GM21619 (cell line): Measurements from ENCODE around the gene GPC6.
"Not testable (repeated sequence)": the region's sequence is repeated elsewhere in the genome, so short reads cannot be mapped to it uniquely, and the experiment has no call there.

Experiments
- ATAC-seq: cut with Tn5 transposase; IDR thresholded peaks from one replicate; pipeline ENCODE4 v1.9.1; 2021; ENCODE audit not compliant: unreplicated experiment

GPC6 gene

DNA sequence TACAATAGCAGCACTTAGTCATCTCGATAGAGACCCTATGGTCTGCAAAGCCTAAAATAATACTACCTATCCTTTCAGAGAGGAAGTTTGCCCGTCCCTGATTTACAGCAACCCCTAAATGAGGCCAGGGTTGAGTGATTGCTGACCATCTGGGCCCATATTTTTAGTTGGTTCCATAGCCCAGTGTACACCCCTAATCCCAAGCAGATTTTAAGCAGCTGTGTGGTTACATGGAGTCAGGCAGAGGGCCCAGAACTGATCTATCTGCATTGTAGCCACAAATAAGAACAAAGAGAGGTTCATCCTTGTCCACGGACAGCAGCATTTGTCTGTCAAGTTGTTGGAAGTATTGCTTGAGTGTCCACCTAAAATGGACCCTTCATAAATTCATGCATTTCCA, 1104.7 kb downstream of the GPC6 start:
- ATAC-seq: no peak

DNA sequence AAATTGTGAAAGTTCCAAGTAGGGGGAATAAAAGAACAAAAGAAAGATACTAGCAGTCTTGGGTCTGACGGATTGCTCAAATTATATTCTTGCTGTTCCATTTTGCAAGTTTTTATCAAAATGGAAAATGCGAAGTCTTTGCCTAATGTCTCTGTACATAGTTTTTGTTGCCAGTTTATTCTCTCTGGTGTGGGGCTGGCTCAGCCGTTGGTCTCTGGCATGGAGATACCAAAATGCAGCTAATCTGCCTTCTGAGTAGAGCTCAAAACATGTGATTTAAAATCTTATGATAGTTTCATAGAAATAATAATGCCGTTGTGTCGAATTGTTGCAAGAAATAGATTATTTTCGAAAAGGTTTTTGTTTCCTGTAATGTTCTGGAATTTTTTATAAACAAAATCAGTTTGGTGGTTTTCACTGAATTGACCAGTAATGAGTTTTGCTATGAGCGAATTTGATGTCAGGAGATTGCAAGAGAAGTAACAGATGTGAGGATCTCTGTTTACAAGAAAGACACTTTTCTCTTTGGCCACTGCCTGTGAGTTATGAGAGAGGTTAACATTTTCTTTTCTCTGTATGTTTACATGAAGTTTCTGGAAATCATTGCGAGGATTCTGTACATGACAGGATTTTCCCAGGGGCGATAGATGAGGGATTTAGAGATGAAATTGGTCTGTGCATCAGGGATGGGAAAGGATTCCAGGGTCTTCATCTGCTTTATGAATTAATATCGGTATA, 1105.9 kb downstream of the GPC6 start:
- ATAC-seq: no peak

DNA sequence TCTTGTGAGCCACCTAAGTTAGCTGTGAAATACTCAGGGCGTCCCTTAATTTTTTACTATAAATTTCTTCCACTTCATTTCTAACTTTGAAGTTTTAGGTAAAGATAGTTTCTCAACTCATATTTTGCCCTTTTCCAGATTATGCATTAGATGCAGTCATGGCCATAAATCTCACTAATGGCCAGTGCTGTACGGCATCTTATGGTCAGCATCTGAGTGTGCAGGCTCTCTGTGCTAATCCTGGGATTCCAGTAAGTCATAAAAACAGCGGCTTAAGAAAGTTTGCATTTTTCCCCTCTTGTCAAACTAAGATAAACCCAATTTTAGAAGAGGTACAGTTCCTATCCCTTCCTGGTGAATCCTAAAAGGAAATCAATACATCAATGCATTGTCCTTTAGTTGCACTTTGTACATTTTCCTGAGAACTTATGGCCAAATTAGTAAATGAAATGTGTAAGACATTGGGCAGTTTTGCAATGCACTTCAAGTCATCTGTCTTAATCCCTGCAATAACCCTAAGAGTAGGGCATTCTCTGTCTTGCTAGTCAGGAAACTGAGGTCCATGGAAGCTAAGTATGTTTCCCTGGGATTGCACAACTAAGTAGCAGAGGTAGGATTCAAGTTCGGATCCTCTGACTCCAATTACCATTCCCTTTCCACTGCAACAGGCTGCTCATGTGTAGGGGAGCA, 1106.7 kb downstream of the GPC6 start:
- no peak for ATAC-seq

DNA sequence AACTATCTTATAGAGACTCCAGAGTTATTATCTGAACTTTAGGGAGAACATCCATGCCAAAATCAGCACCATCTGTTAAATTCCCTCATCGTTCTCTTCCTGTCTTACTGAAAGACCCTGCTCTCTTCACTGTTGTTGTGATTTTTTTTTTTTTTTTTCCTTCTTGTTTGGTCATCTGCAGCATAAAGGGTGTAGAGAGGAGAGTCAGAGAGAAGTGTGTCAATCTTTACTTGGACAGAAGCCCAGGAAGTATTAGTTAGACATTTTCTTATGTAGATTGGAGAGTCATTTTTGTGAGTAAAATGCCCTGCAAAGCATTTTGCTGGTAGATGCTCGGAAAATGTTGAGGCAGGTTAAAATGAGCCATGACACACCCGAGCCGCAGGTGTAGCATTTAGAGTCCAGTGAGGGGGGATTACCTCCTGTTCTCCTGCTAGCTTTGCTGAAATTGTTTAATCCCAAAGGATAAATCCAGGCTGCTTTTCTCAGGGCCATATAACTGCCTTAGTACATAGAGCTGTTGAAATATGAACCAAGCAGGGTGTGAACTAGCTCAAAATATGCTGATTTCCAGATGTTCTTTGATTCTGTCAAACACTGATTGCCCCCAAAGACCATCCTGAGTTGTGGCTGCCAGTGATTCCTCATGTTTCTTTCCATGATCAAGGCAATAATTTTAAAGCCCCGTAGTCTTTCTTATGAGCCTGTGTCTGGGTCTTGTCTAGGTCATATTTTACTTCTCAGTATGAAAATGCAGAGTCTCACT, 1109.3 kb downstream of the GPC6 start:
- no peak for ATAC-seq

DNA sequence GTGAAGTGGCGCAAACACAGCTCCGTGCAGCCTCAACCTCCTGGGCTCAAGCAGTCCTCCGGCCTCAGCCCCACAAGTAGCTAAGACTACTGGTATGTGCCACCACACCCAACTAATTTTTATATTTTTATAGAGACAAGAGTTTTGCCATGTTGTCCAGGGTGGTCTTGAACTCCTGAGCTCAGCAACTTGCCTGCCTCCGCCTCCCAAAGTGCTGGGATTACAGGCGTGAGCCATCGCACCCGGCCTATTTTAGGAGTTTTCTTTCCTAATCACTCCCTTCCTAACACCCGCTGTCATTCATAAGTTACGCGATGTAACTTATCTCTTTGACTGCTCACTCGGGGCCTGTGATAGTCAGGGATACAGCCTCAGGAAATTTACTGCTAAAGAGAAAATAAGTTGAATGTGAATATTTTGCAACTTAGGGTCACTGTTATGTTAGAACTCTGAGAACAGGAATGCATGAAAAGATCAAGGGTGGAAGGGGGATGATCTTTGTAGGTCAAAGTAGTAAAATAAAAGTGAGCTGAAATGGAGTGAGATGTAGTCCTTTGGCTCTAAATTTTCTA, 1112.6 kb downstream of the GPC6 start:
- no peak for ATAC-seq

DNA sequence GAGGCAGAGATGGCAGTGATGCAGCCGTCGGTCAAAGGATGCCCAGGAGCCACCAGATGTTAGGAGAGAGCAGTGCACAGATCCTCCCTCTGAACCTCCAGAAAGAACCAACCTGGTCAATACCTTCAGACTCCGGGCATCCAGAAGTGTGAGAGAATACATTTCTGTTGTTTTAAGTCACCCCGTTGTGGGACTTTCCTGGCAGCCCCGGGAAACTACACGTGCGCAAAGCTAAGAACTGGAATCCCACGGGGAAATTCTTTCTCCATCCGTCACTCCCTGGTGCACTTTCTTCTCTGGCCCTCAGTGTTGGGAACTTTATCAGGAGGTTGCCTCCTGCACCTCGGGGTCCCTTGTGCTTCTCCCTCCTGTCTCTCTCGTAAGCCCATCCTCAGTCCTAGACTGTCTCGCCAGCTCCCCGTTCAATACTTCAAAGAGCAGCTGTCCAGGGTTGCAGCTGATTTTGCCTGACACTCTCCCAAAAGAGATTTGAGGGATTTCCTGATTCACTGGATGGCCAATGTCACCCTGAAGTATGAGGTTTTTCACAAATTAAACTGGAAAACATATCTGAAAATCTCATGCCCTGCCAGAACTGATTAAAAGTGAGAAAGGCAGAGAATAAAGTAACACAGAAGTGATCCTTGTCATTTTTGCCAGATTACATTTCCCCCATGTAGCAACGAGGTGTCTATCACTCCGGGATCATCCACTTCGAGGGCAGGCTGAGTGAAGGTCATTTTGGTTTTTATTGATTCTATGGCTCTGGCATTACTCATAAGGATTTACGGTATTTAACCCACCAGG, 1116.0 kb downstream of the GPC6 start:
- ATAC-seq: no peak

DNA sequence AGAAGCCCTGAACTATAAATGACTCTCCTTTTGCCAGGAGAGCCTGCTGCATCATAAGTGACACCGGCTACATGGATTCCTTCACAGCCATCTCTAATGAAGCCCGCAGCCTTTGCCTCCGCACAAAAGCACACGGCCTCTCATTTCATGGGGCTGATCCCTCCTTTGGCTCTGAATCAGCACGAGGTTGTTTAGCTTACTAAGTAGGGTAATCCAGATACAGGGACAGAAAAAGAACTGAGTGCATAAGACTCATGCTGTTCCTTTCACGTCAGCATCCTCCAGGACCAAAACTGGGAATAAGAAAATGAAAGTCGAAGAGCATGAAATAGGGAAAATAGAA, 1116.6 kb downstream of the GPC6 start:
- ATAC-seq: no peak

DNA sequence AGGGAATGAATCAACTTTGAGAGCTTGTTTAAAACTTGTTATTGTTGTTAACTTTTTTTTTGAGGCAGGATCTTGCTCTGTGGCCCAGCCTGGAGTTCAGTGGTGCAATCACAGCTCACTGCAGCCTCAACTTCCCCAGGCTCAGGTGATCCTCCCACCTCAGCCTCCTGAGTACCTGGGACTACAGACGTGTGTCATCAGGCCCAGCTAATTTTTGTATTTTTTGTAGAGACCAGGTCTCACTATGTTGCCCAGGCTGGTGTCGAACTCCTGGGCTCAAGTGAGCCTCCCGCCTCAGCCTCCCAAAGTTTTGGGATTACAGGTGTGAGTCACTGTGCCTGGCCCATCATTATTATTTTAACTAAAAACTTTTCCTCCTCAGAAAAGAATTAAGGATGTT, 1117.1 kb downstream of the GPC6 start:
- not testable (repeated sequence) for ATAC-seq

DNA sequence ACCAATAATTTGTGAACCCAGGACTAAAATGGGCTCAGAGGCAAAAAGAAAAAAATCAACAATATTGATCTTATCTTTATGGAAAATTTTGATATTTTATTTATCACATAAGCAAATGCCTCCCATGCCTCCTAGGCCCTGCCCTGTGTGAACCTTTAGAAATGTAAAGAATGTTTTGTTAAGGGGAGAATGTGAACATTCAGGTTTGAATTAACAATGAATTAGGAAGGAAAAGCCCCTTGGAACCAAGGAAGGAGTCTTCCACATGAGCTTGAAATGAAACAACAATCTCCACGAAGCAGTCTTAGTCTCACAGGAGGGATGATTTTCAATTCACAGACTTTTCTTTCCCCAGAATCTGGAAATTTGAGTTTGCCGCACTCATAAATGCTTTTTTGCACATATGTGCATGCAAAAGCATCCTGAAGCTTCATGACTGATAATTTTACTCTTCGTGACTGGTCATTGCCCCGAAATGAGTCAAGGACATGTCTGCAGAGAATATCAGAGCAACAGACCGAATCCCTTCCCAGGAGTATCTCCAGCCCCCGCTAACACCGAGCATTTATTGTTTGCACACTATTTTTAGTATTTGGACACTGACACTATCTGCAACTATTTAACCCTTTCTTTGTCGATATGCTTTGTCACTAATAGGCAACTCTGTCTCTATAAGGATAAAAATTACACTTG, 1117.7 kb downstream of the GPC6 start:
- no peak for ATAC-seq

DNA sequence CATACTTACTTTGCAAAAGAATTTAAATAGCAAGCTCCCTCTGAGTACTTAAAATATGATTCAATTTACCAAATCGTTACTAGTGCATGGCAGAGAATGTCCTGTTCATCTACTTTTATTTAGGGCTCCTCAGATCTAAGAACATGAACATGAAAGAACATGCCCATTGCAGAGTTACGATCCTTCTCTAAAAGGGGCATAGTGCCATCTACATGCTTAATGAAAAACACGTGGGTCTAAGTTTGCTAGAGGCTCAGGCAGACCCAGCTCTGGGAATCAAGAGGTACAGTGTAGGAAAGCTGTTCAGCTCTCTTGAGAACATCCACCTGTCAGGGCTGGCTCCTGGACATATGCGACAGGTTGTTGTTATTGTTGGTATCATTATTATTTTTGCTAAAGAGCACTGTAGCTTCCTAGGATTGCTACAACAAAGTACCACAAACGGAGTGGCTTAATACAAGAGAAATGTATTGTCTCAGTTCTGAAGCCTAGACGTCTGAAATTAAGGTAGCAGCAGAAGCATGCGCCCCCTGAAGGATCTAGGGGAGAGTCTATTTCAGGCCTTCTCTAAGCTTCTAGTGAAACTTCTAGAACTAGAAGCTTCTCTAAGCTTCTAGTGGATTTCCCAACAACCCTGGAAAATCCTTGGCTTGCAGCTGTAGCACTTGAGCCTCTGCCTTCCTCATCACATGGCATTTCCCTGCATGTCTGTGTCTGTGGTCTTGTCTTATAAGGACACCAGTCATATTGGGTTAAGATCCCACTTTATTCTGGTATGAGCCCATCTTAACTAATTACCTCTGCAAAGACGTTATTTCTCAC, 1119.0 kb downstream of the GPC6 start:
- no peak for ATAC-seq

DNA sequence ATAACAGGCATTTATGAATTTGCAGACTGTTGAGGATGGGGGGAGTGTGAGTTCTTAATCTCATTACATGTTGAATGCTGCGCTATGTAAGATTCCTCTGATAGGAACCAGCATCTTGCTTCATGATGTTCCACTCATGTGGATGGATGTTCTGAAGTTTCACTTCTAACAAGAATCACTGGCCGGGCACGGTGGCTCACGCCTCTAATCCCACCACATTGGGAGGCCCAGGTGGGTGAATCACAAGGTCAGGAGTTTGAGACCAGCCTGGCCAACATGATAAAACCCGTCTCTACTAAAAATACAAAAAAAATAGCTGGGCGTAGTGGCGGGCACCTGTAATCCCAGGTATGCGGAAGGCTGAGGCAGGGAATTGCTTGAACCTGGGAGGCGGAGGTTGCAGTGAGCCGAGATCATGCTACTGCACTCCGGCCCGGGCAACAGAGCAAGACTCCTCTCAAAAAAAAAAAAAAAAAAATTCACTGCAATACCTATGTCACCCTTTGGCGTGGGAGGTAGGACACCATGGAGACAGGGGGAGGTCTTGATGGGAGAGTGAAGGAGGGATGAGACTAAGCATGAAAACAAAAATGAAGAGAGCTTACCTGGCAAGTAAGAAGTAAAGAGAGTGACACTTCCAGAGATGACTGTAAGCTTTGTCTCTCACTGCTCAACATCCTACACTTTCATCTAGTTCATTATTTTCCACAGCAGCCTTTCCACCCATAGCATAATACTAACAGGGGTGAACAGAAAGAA, 1119.8 kb downstream of the GPC6 start:
- ATAC-seq: no peak

DNA sequence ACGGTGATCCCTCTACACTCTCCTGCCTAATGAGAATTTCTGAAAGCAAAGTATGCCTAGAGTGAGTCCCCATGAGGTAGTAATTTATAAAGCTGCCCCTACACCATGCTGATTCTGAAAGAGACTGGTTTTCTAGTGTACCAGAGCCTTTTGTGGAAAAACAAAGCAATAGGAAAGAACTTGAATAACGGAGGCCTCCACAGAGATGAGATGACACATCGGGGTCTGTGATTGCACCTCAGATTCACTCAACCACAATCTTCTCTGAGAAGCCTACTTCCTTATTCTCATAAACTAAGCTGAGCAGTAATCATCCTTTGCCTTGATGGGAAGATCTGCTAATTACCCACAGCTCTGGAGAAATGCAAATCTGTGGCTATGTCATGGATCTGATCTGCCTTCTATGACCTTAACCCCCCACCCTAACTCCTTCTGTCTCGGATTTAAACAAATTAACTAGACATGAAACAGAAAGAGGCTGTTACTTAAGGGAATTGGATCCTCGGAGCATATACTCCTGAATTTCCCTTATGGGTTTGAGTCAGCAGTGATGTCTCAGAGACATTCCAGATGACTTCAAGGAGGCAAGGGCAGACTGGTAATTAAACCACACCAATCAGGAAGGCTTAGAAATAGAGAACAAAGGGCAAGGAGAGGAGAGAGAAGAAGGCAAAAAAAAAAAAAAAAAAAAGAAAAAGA, 1124.8 kb downstream of the GPC6 start:
- no peak for ATAC-seq

DNA sequence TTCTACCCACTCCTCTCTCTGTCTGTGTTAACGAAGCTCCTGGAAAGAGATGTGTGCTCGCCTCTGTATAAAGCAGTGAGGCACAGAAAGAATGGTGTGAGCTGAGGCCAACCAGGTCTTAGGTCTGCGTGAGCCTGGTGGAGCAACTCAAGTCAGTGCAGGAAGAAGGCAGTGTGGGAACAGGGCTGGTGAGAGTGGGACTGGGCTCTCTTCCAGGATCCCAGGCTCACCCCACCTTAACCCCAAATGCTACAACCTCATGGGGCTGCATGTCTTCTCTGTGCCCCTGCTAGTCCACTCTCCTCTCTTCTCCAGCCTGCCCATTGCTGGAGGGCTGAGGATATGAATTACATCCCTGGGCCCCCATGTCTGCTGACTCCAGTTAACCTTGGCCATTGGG, 1125.5 kb downstream of the GPC6 start:
- no peak for ATAC-seq

DNA sequence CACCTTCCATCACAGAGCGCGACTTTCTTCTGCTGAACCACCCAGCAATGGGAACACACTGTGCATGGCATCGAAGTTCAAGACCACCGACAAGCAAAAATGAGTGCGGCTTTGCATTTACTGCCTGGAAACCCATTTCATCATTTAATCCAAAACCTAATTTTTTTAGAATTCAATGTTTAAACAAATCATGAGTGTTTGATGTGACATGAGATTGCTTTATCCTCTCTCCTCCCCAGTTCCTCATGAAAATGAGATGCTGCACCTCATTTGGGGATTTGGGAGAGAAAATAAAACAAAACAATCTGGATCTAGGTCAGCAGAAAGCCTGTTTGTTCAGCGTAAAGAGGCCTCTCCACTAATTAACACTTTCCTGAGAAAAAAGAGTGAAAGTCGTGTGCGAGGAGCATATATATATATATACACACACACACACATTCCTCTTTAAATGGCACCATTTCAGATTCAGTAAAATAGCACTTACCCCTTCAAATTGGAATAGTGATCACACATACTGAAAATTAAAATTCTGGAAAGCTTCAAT, 1126.6 kb downstream of the GPC6 start:
- ATAC-seq: no peak

DNA sequence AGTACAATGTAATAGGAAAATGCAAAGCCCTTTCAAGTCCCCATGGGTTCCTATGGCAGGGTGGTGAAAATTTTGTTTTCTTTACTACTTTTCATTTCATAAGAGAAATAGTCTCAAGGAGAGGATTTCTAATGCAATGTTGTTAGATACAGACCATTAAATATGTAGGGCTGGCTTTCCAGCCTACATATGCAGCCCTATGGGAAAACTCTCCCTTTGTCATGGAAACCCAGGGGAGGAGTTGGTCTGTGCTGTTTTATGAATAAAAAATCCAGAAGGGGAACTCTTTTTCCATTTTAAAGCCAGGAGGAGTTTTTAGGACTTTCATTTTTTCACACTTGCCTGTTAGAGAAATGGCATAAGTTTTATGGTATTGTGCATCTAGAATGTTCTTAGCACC, 1133.3 kb downstream of the GPC6 start:
- ATAC-seq: no peak

DNA sequence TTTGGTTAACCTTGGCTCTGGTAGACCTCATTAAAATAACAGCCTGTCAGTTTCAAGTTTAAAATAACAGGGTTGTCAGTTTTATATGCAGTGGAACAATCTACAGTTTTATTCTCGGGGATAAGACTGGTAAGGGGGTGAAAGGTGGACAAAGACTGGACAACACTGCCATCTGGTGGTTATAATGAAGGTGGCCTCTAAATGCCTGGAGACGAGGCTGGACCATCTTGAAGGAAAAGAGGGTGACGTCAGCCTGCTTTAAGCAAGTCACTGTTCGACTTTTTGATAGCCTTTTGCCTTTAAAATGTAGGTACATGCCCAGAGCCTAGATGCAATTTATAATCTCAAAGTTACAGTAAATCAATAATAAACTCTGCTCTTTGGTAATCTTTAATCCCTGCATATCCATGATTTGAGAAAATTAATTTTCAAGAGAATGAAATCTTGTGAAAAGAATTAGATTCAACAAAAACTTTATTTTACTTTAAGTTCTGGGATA, 1135.9 kb downstream of the GPC6 start:
- ATAC-seq: peak; percentile 100

DNA sequence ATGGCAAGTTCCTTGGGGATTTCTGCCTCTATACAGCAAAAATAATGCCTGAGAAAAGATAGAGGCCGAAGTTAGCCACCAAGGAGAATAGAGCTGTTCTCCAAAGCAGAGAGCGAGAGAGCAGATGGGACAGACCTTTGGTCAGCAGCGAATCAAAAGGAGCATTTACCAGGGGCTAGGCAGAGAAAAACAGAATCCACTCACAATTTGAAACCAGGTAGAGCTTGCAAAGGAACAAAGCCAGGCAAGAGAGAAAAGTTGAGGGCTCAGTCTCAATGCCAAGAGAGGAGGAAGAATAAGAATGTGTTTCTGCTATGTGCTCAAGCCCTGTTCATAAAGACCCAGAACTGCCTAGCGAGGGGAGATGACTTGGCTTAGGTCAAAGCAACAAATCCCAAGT, 1140.1 kb downstream of the GPC6 start:
- no peak for ATAC-seq

DNA sequence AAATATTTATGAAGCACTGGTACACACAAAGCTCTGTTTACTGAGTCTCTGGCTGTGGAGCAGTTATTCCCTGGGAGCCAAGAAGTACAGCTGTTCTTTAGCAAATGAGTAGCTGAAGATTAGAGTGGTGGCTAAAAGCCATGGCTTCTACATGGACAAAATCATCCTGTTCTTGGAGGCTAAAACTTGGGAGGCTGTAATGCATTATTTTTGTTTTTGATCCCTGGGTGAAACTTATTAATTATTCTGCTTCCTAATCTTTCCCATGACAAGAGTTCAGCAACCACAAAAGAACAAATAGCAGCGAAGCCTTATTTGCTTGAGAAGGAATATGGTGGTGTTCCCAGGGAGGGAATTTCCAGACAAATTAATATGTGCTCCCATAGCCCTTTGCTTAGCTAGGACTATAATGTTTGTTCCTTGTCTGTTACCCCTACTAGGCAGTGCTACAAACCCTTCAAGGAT, 1143.4 kb downstream of the GPC6 start:
- ATAC-seq: no peak
